HepG2 (cell line): ENCODE data around the gene UTF1. TPM values are rescaled to one million over a fixed set of nuclear protein-coding genes. Genes with fewer than 3 reads are reported as not detected.

Experiments used
- ATAC-seq: fragments of 200-7000 bp; cut with Tn5 transposase; 3 replicates; pipeline ENCODE4 v1.9.1; 2020; ENCODE audit warnings: mild to moderate bottlenecking, moderate library complexity
- BruUV-seq: library from RNA; stranded (reverse); fragments of 400-500 nt; replicated peaks from 2 replicates; lab custom pipeline; 2021; lab: Mats Ljungman, UMichigan
- CTCF ChIA-PET: fragments of 300-600 bp; formaldehyde crosslinking; extraction: SDS; loops from one replicate; lab custom pipeline; 2021; ENCODE audit warnings: low total read pairs, inconsistent platforms, low intra/inter-chr PET ratio; lab: Yijun Ruan, JAX
- POLR2A ChIA-PET: fragments of 350-600 bp; sonication (Branson Sonifier 250); formaldehyde crosslinking; loops from one replicate; lab custom pipeline; 2020; ENCODE audit warnings: antibody characterized with exemption, inconsistent platforms; lab: Yijun Ruan, JAX
- DNase-seq: peaks from one replicate; pipeline ENCODE4 v3.0.0-alpha.2; 2015; ENCODE audit warnings: low spot score
- FAIRE-seq: peaks from 3 replicates; lab custom pipeline; 2011; peaks lifted over from hg19 to GRCh38; lab: Jason Lieb, UNC
- H2AFZ ChIP-seq: one replicate; pipeline ENCODE4 v1.6.1; 2011; ENCODE audit warnings: low read length, inconsistent platforms
- H3K27ac ChIP-seq: fragments of 300-600 bp; 3 replicates; pipeline ENCODE4 v1.8.0; 2011; ENCODE audit warnings: mixed run types, mild to moderate bottlenecking, mixed read lengths, low read length, inconsistent platforms; ENCODE audit not compliant: insufficient read depth; ENCODE audit errors: extremely low read length
- H3K27me3 ChIP-seq, 2 experiments: fragments of 200-600 bp in 1 of 2; 2 replicates in 1 of 2; 3 replicates in 1 of 2; pipeline versions ENCODE4 v1.6.0 to v1.8.0; 2011; ENCODE audit warnings: low read length in 2 of 2, mild to moderate bottlenecking in 2 of 2, moderate library complexity in 2 of 2, inconsistent platforms in 1 of 2; ENCODE audit not compliant: insufficient read depth in 2 of 2, control insufficient read depth in 1 of 2
- H3K36me3 ChIP-seq, 2 experiments: fragments of 200-600 bp in 1 of 2; replicated peaks in 1 of 2; 2 replicates in 1 of 2; 3 replicates in 1 of 2; pipeline versions ENCODE4 v1.5.1 to v1.8.0; 2011; ENCODE audit warnings: low read length in 2 of 2, inconsistent platforms in 1 of 2; ENCODE audit not compliant: insufficient read depth in 2 of 2, control insufficient read depth in 1 of 2
- H3K4me1 ChIP-seq: 2 replicates; pipeline ENCODE4 v1.5.1; 2012; ENCODE audit warnings: low read length, inconsistent platforms; ENCODE audit not compliant: insufficient read depth
- H3K4me2 ChIP-seq: 2 replicates; pipeline ENCODE4 v1.6.0; 2011; ENCODE audit warnings: low read depth, low read length, inconsistent platforms
- H3K4me3 ChIP-seq, 3 experiments: fragments of 200-600 bp in 1 of 3; sonication (generic), shearing (Covaris generic) in 1 of 3; replicated peaks in 1 of 3; 2 replicates each; pipeline ENCODE4 v1.5.1; 2011 to 2016; ENCODE audit warnings: low read length in 3 of 3, inconsistent platforms in 2 of 3, low read depth in 2 of 3, mild to moderate bottlenecking in 2 of 3, control low read depth in 1 of 3, mixed read lengths in 1 of 3; ENCODE audit not compliant: insufficient read depth in 1 of 3
- H3K79me2 ChIP-seq: one replicate; pipeline ENCODE4 v1.6.1; 2011; ENCODE audit warnings: low read length, inconsistent platforms; ENCODE audit not compliant: insufficient read depth
- H3K9ac ChIP-seq: 2 replicates; pipeline ENCODE4 v1.6.0; 2011; ENCODE audit warnings: mild to moderate bottlenecking, low read depth, low read length, inconsistent platforms; ENCODE audit not compliant: insufficient read depth
- H3K9me3 ChIP-seq: 2 replicates; pipeline ENCODE4 v1.5.1; 2012; ENCODE audit warnings: mild to moderate bottlenecking, low read length
- H4K20me1 ChIP-seq: 2 replicates; pipeline ENCODE4 v1.6.0; 2011; ENCODE audit warnings: inconsistent platforms, mild to moderate bottlenecking, low read length, moderate library complexity; ENCODE audit not compliant: insufficient read depth
- GTF2F1 ChIP-seq: fragments of 150-350 bp; IDR thresholded peaks from 2 replicates; pipeline ENCODE4 v1.6.1; 2014; ENCODE audit warnings: low read length
- IKZF4 ChIP-seq: sonication (generic); formaldehyde crosslinking; IDR thresholded peaks from 2 replicates; pipeline ENCODE4 v1.5.1; 2020; ENCODE audit warnings: borderline replicate concordance, mild to moderate bottlenecking, low read depth, missing genetic modification reagents; ENCODE audit errors: not compliant biosample characterization
- JUND ChIP-seq: sonication (generic); formaldehyde crosslinking; IDR thresholded peaks from 2 replicates; pipeline ENCODE4 v1.8.0; 2022; ENCODE audit warnings: mild to moderate bottlenecking, missing genetic modification reagents
- KAT7 ChIP-seq: IDR thresholded peaks from 2 replicates; pipeline ENCODE4 v1.6.1; 2018; ENCODE audit warnings: borderline replicate concordance, missing compliant biosample characterization
- POLR2AphosphoS2 ChIP-seq: IDR thresholded peaks from 2 replicates; pipeline ENCODE4 v1.6.1; 2011; ENCODE audit warnings: low read depth, low read length, improper control_type of control experiment
- SRSF1 ChIP-seq: fragments of 200-400 bp; formaldehyde crosslinking; optimal IDR thresholded peaks from 2 replicates; pipeline ENCODE3; 2017; ENCODE audit warnings: mild to moderate bottlenecking, low read depth, low read length, moderate library complexity
- TRIM24 ChIP-seq: sonication (generic); formaldehyde crosslinking; IDR thresholded peaks from 2 replicates; pipeline ENCODE4 v1.8.0; 2022; ENCODE audit warnings: mild to moderate bottlenecking, missing genetic modification reagents
- YY1 ChIP-seq: IDR thresholded peaks from 2 replicates; pipeline ENCODE4 v1.6.1; 2011; ENCODE audit warnings: low read length, low read depth, moderate library complexity, mild to moderate bottlenecking; ENCODE audit not compliant: insufficient read depth, insufficient replicate concordance
- ZFP62 ChIP-seq: sonication (generic); formaldehyde crosslinking; IDR thresholded peaks from 2 replicates; pipeline ENCODE4 v1.4.0; 2020; ENCODE audit warnings: missing genetic modification reagents
- ZNF224 ChIP-seq: sonication (generic); formaldehyde crosslinking; IDR thresholded peaks from 2 replicates; pipeline ENCODE4 v1.5.0; 2020; ENCODE audit warnings: mild to moderate bottlenecking, missing genetic modification reagents
- ZNF263 ChIP-seq: sonication (generic); formaldehyde crosslinking; IDR thresholded peaks from 2 replicates; pipeline ENCODE4 v1.4.0; 2020; ENCODE audit warnings: missing genetic modification reagents
- ZNF468 ChIP-seq: sonication (generic); formaldehyde crosslinking; IDR thresholded peaks from 2 replicates; pipeline ENCODE4 v1.8.0; 2022; ENCODE audit warnings: mild to moderate bottlenecking, moderate library complexity, missing genetic modification reagents
- ZNF569 ChIP-seq: sonication (generic); formaldehyde crosslinking; IDR thresholded peaks from 2 replicates; pipeline ENCODE4 v1.5.0; 2020; ENCODE audit warnings: mild to moderate bottlenecking, missing genetic modification reagents, moderate library complexity, borderline replicate concordance
- ZNF598 ChIP-seq: sonication (generic); formaldehyde crosslinking; IDR thresholded peaks from 2 replicates; pipeline ENCODE4 v1.5.1; 2020; ENCODE audit warnings: mild to moderate bottlenecking, missing genetic modification reagents, borderline replicate concordance
- ZNF646 ChIP-seq: sonication (generic); formaldehyde crosslinking; IDR thresholded peaks from 2 replicates; pipeline ENCODE4 v1.9.0; 2021; ENCODE audit warnings: mild to moderate bottlenecking, missing genetic modification reagents
- ZNF816 ChIP-seq: sonication (generic); formaldehyde crosslinking; IDR thresholded peaks from 2 replicates; pipeline ENCODE4 v1.8.0; 2022; ENCODE audit warnings: missing genetic modification reagents, mild to moderate bottlenecking, borderline replicate concordance
- WGBS: methylation state at CpG from one replicate; pipeline ENCODE4 v1.1.6; 2017; ENCODE audit warnings: low lambda C conversion rate; 5-methylcytosine and 5-hydroxymethylcytosine counted together
- in situ Hi-C: cut with HindIII; loops from 2 replicates; pipeline ENCODE4 v1.10.0; 2017; ENCODE audit warnings: low pct_unique_long_range_greater_than_20kb; ENCODE audit not compliant: extremely low pct_ligation_motif_present
- intact Hi-C: fragments of 100-400 bp; cut with micrococcal nuclease; formaldehyde crosslinking; loops from one replicate; pipeline ENCODE4 v1.10.0; 2022; ENCODE audit not compliant: unreplicated experiment
- polyA plus RNA-seq, 8 experiments: library from polyadenylated mRNA; depleted of rRNA in 3 of 8; stranded (reverse) in 7 of 8; unstranded in 1 of 8; fragments of >200 nt; fragmentation: Illumina TruSeq in 4 of 8; extraction: Trizol in 4 of 8; gene quantifications; 2 replicates each; pipeline versions ENCODE4 v1.2.1 to v1.2.3, GENCODE V29; 2011 to 2016; ENCODE audit warnings: low read depth in 4 of 8, missing spikeins in 1 of 8, mixed read lengths in 1 of 8; ENCODE audit not compliant: insufficient read depth in 1 of 8
- total RNA-seq, 5 experiments: library from RNA; depleted of rRNA; stranded (reverse); fragments of >200 nt; fragmentation: Illumina TruSeq; extraction: Trizol; gene quantifications; 2 replicates each; pipeline ENCODE4 v1.2.3, GENCODE V29; 2016; ENCODE audit warnings: low read depth in 1 of 5

The UTF1 gene
- total and polyA plus RNA-seq, 2 of the 13 experiments (the other 11 are each of a cell fraction or from before 2014, with no cell fraction given), result not detected

- Histone ChIP-seq H3K4me2 (no peak overlapping the region), H3K9ac (no peak overlapping the region), H2AFZ (no peak overlapping the region), H4K20me1 (0 out of 2 replicates have a peak, but pooled peaks cover 3% of the 10 kb centered on the region), H3K4me3 (no peak overlapping the region), H3K27ac (no peak overlapping the region), H3K27me3 (peaks cover 13 to 73% of the 10 kb centered on the region in 2 experiments), H3K4me1 (no peaks in the 10 kb centered on the region), H3K79me2 (no peaks in the 10 kb centered on the region), H3K9me3 (no peaks in the 10 kb centered on the region), H3K36me3 (no peaks in the 10 kb centered on the region)
- 32% methylated on average over 39 of the region's 103 CpGs for WGBS
- DNase-seq (no peak), FAIRE-seq (no peak), ATAC-seq (no peak; the same call in 1 of the 3 replicates)
- POLR2A ChIA-PET, result no interaction called here
- CTCF ChIA-PET, result no interaction called here
- intact Hi-C loops, result no loop called here
- in situ Hi-C loops, result no loop called here
- no TSS peak for BruUV-seq
- no peak for TF ChIP-seq ZNF263 (CRISPR knock-in tag)
- no peak for TF ChIP-seq ZNF598 (CRISPR knock-in tag)
- TF ChIP-seq YY1, result no peak
- TF ChIP-seq ZNF468 (CRISPR knock-in tag), result no peak
- no peak for TF ChIP-seq ZNF224 (CRISPR knock-in tag)
- no peak for TF ChIP-seq SRSF1
- TF ChIP-seq GTF2F1, result no peak
- no peak for TF ChIP-seq POLR2AphosphoS2
- TF ChIP-seq ZFP62 (CRISPR knock-in tag), result no peak
- no peak for TF ChIP-seq IKZF4 (CRISPR knock-in tag)
- no peak for TF ChIP-seq ZNF646 (CRISPR knock-in tag)
- no peak for TF ChIP-seq ZNF816 (CRISPR knock-in tag)
- TF ChIP-seq TRIM24 (CRISPR knock-in tag), result no peak
- no peak for TF ChIP-seq KAT7 (CRISPR knock-in tag)
- TF ChIP-seq ZNF569 (CRISPR knock-in tag), result no peak
- no peak for TF ChIP-seq JUND (CRISPR knock-in tag)
Measured at GRCh38 chr10:133236401-133237240, 6.6 kb downstream of the UTF1 start.
